Hematopoietic multipotent progenitor cell treated with erythropoietin and hydrocortisone succinate and interleukin-3 and kit ligand, for 17 days (in vitro differentiated cells): ENCODE measurements around the gene MAP2K5.

Experiments
- DNase-seq: peaks from one replicate; pipeline ENCODE4 v3.0.0-alpha.2; 2015; ENCODE audit warnings: low spot score

The MAP2K5 gene

GRCh38 chr15:67806536-67806935, 264.0 kb downstream of the MAP2K5 start:
- DNase-seq, result no peak

- no peak for DNase-seq
Measured at GRCh38 chr15:67807141-67807540, 264.6 kb downstream of the MAP2K5 start.

- no peak for DNase-seq
Measured at GRCh38 chr15:67807836-67808235, 265.3 kb downstream of the MAP2K5 start.

- no peak for DNase-seq
Measured at GRCh38 chr15:67808821-67809220, 266.3 kb downstream of the MAP2K5 start.

GRCh38 chr15:67809441-67809840, 266.9 kb downstream of the MAP2K5 start:
- DNase-seq, result no peak

GRCh38 chr15:67809866-67810265, 267.4 kb downstream of the MAP2K5 start:
- DNase-seq, result no peak

GRCh38 chr15:67812241-67812644, 269.7 kb downstream of the MAP2K5 start:
- DNase-seq, result no peak

- DNase-seq, result no peak
Measured at GRCh38 chr15:67813104-67813634, 270.7 kb downstream of the MAP2K5 start.

- no peak for DNase-seq
Measured at GRCh38 chr15:67815036-67815592, 272.6 kb downstream of the MAP2K5 start.

GRCh38 chr15:67816668-67817067, 274.2 kb downstream of the MAP2K5 start:
- no peak for DNase-seq

- no peak for DNase-seq
Measured at GRCh38 chr15:67818464-67818863, 276.0 kb downstream of the MAP2K5 start.

- DNase-seq, result no peak
Measured at GRCh38 chr15:67819636-67820035, 277.1 kb downstream of the MAP2K5 start.

GRCh38 chr15:67820122-67820991, 277.9 kb downstream of the MAP2K5 start:
- no peak for DNase-seq

- DNase-seq, result no peak
Measured at GRCh38 chr15:67820992-67821783, 278.7 kb downstream of the MAP2K5 start.

- no peak for DNase-seq
Measured at GRCh38 chr15:67821784-67822440, 279.4 kb downstream of the MAP2K5 start.

- no peak for DNase-seq
Measured at GRCh38 chr15:67822537-67823313, 280.2 kb downstream of the MAP2K5 start.

GRCh38 chr15:67823314-67824196, 281.1 kb downstream of the MAP2K5 start:
- no peak for DNase-seq

GRCh38 chr15:67824197-67824968, 281.9 kb downstream of the MAP2K5 start:
- no peak for DNase-seq
